ENCODE results near the gene IL1F10.

Gene IL1F10

DNA sequence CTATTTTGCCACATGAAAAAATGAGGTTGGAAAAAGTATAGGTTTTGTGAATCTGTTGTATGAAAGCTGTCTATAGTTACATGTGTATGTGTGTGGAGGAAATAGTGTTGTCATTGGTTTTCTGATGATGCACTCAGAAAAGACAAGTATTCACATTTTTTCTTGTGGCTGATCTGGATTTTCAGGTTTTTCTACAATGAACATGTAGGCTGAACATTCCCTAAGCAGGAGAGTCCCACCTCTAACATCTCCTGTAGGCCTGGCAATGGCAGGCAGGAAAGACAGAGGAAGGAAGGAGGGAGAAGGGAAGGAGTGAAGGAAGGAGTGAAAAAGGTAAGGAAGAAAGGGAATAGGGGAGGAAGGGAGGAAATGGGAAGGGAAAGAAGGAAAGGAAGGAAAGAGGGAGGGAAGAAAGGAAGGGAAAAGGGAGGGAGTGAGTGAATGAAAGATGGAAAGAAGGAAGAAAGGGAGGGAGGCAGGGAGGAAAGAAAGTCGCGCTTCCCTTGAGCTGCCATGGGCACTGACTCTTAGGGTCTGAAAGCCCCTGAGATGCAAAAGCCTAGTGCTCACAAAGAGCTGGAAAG, 9.3 kb upstream of the IL1F10 start:
- no peak for TF ChIP-seq CTCF (conservative IDR thresholded peaks at IDR 0.05; ENCODE audit: low read depth, low read length)
- no peak for DNase-seq (ENCODE audit: low read depth)
- H3K4me3 ChIP-seq (ENCODE audit: low read length): no peak overlapping the region

- TF ChIP-seq CTCF (conservative IDR thresholded peaks at IDR 0.05; ENCODE audit: low read depth, low read length): no peak
- no peak for DNase-seq (ENCODE audit: low read depth)
- H3K4me3 ChIP-seq (ENCODE audit: low read length): no peak within 1 kb of the TSS
These were observed 8.5 kb upstream of the IL1F10 start, which contains the start of gene IL36RN for GRCh38 chr2:113058998-113059960. Gene IL36RN, plus strand, starts transcription at chr2:113059198. Its CDS starts 241 bp downstream, at chr2:113059439.

DNA sequence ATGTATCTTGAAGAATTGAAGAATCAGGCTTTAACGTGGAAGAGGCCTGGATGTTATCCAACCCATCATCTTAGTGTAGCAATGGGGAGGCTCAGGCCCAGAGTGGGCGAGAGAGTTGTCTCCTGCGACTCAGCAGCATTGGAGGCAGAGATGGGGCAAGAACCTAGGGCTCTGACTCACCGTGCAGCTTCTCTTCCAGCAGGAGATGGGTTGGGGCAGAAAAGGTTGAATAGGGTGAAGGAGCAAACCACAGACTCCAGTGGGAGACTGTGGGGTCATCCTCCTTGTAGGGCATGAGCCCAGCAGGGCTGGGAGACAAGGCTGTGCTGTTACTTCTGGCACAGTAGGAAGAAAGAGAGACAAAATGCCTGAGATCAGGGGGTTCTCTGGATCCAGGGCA, 7.4 kb upstream of the IL1F10 start:
- TF ChIP-seq CTCF (conservative IDR thresholded peaks at IDR 0.05; ENCODE audit: low read depth, low read length): no peak
- no peak for DNase-seq (ENCODE audit: low read depth)
- no peak overlapping the region for H3K4me3 ChIP-seq (ENCODE audit: low read length)

DNA sequence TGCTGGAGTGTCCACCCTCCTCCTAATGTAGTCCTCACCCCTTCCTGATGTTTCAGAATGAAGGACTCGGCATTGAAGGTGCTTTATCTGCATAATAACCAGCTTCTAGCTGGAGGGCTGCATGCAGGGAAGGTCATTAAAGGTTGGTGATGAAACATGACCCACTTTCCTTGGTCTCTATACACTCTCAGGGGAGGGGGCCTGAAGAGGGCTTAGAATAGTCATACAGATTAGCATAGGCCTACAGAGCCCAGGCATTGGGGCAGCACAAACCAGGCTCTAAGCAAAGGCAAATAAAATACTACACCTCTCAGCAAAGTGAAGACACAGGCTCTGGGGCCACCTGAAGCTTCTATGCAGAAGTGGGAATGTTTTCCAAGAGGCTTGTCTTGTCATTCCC, 7.0 kb upstream of the IL1F10 start:
- no peak overlapping the region for H3K4me3 ChIP-seq (ENCODE audit: low read length)
- TF ChIP-seq CTCF (conservative IDR thresholded peaks at IDR 0.05; ENCODE audit: low read depth, low read length): no peak
- no peak for DNase-seq (ENCODE audit: low read depth)

DNA sequence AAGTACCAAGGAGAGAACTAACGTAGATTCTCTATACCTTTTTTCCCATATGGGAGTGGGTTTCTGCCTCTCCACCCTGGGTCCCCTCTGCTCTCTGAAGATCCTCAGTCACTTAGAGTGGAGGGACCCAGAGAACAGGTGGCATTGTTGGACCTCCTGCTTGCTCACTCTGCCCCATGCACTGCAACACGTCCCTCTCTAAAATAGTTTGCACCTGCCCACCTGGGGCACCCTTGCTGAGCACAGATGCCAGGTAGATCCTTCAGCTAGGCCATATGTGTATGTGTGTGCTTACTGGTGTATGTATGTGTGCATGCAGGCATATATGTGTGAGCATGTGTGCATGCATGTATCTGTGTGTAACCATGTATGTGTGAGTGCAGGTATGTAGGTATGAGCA, 6.5 kb upstream of the IL1F10 start:
- DNase-seq (ENCODE audit: low read depth): no peak
- no peak overlapping the region for H3K4me3 ChIP-seq (ENCODE audit: low read length)
- TF ChIP-seq CTCF (conservative IDR thresholded peaks at IDR 0.05; ENCODE audit: low read depth, low read length): no peak

DNA sequence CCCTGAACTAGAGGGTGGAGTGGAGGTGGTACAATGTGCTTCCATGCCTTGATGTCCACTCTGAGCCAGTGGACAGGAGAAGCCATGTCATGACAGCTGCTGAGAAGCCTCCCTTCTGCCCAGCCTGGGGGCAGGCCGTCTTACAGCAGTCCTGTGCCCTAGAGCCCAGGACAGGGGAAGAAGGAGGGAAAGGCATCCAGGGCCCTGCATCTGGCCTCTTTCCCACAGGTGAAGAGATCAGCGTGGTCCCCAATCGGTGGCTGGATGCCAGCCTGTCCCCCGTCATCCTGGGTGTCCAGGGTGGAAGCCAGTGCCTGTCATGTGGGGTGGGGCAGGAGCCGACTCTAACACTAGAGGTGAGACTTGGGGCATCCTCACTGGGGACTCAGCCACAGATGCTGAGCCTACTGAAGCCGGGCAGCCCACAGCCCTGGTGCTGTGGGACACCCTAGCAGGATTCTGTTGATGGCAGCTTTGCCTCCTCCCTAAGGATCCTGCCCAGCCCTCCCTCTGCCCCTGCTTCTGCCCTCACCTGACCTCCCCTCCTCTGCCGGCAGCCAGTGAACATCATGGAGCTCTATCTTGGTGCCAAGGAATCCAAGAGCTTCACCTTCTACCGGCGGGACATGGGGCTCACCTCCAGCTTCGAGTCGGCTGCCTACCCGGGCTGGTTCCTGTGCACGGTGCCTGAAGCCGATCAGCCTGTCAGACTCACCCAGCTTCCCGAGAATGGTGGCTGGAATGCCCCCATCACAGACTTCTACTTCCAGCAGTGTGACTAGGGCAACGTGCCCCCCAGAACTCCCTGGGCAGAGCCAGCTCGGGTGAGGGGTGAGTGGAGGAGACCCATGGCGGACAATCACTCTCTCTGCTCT, 5.6 kb upstream of the IL1F10 start:
- H3K4me3 ChIP-seq (ENCODE audit: low read length): no peak overlapping the region
- TF ChIP-seq CTCF (conservative IDR thresholded peaks at IDR 0.05; ENCODE audit: low read depth, low read length): no peak
- DNase-seq (ENCODE audit: low read depth): no peak

Data from retinal pigment epithelial cell (primary cell).